Suprapubic skin (tissue), 3 donors: ENCODE measurements around the gene TMEM151A.

ENCODE experiments used
- EP300 ChIP-seq: sonication (generic); formaldehyde crosslinking; IDR thresholded peaks from one replicate; pipeline ENCODE4 v1.6.1; 2017; ENCODE audit warnings: antibody characterized with exemption
- POLR2A ChIP-seq, 2 donors: fragments of 450-650 bp; IDR thresholded peaks; one replicate each; pipeline ENCODE4 v1.6.1; 2017; ENCODE audit warnings: antibody characterized with exemption in 2 of 2, mild to moderate bottlenecking in 2 of 2, moderate library complexity in 2 of 2
- TF ChIP-seq, protein P1 (sequence below), 2 donors: fragments of 200-600 bp in 1 of 2; fragments of 450-650 bp in 1 of 2; sonication (generic) in 1 of 2; IDR thresholded peaks; one replicate each; pipeline ENCODE4 v1.5.1; 2016 to 2019; ENCODE audit warnings: antibody characterized with exemption in 2 of 2, mild to moderate bottlenecking in 1 of 2, moderate library complexity in 1 of 2

GRCh38 chr11:66247801-66248200, 43.9 kb upstream of the TMEM151A start:
- TF ChIP-seq, protein P1, sequence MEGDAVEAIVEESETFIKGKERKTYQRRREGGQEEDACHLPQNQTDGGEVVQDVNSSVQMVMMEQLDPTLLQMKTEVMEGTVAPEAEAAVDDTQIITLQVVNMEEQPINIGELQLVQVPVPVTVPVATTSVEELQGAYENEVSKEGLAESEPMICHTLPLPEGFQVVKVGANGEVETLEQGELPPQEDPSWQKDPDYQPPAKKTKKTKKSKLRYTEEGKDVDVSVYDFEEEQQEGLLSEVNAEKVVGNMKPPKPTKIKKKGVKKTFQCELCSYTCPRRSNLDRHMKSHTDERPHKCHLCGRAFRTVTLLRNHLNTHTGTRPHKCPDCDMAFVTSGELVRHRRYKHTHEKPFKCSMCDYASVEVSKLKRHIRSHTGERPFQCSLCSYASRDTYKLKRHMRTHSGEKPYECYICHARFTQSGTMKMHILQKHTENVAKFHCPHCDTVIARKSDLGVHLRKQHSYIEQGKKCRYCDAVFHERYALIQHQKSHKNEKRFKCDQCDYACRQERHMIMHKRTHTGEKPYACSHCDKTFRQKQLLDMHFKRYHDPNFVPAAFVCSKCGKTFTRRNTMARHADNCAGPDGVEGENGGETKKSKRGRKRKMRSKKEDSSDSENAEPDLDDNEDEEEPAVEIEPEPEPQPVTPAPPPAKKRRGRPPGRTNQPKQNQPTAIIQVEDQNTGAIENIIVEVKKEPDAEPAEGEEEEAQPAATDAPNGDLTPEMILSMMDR (IDR thresholded peaks at IDR 0.05): no peak
- TF ChIP-seq POLR2A (IDR thresholded peaks at IDR 0.05) (no peak), EP300 (no peak)
